ENCODE measurements around the gene P2RX6.

Gene P2RX6

DNA sequence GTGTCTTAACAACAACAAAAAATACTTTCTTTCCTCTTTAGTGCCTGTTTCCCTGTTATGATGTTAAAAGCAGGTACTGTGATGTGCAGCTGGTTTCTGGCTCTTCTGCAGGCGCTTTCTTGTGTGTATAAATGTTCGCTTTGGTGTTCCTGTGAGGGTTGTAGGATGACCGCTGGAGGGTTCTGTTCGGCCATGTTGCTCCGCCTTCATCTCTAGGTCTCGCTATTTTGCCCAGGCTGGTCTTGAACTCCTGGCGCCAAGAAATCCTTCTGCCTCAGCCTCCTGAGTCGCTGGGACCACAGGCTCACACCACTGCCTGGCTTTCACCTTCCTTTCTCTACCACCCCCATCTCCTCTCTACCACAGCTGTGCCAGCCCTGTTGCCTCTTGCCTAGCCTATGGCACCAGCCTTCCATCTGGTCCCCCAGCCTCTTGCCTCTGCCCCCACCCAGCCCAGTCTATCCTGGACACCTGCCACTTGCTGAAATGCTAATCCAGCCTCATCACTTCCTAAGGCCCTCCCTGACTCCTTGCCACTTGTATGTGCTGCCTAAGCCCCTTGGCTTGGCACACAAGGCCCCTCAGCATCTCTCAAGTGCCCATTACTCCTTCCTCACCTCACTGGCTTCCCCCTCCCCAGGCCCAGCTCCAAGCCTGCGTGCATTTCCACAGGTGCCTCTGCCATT is 36.3 kb downstream of the P2RX6 start:
- no peak overlapping the region for H2AFZ ChIP-seq (ENCODE audit: low read depth, low read length)
- H3K14ac ChIP-seq (ENCODE audit: low read length in 2 of 2) = peak overlapping the region in 1 of 2 experiments; percentile 69
- WGBS = 77% methylated on average over 9 of the region's 9 CpGs
- H2BK5ac ChIP-seq (ENCODE audit: low read depth, low read length, poor library complexity, severe bottlenecking) = no peak overlapping the region
- H3K4me2 ChIP-seq (ENCODE audit: low read length, poor library complexity, severe bottlenecking) = no peak overlapping the region
- H4K8ac ChIP-seq (ENCODE audit: low read length) = no peak overlapping the region
- H2BK15ac ChIP-seq (ENCODE audit: low read depth, poor library complexity, severe bottlenecking) = no peak overlapping the region
- H3K36me3 ChIP-seq (ENCODE audit: control insufficient read depth in 1 of 2, insufficient read depth in 2 of 2, low read depth in 1 of 2, low read length in 2 of 2) = no peaks in the 10 kb centered on the region
- H2AK5ac ChIP-seq (ENCODE audit: low read length, severe bottlenecking) = no peak overlapping the region
- DNase-seq = no peak
- no peak overlapping the region for H3K27ac ChIP-seq (ENCODE audit: low read length, poor library complexity, severe bottlenecking)
- no peak overlapping the region for H3K23ac ChIP-seq (ENCODE audit: low read length in 2 of 2)
- H2BK12ac ChIP-seq (ENCODE audit: low read length in 2 of 2) = no peak overlapping the region
- no peak overlapping the region for H3K9ac ChIP-seq (ENCODE audit: low read length)
- no peak overlapping the region for H3K18ac ChIP-seq (ENCODE audit: low read depth in 1 of 2, low read length in 2 of 2)
- no peaks in the 10 kb centered on the region for H3K79me1 ChIP-seq (replicated peaks; ENCODE audit: low read length, poor library complexity, severe bottlenecking)
- no peak overlapping the region for H2BK120ac ChIP-seq (ENCODE audit: low read depth, low read length)
- H3K9me3 ChIP-seq (ENCODE audit: control insufficient read depth, low read length) = no peaks in the 10 kb centered on the region
- no peak overlapping the region for H3K4ac ChIP-seq (ENCODE audit: low read depth in 1 of 2, low read length in 2 of 2)
- H3K27me3 ChIP-seq (ENCODE audit: control insufficient read depth in 1 of 2, insufficient read depth in 1 of 2, low read length in 2 of 2) = peaks cover 8 to 49% of the 10 kb centered on the region in 2 experiments
- peaks cover 12% of the 10 kb centered on the region for H3K4me1 ChIP-seq (ENCODE audit: control insufficient read depth, insufficient read depth, low read depth, low read length)
- no peak overlapping the region for H3K4me3 ChIP-seq (ENCODE audit: insufficient read depth in 1 of 2, low read depth in 1 of 2, low read length in 2 of 2)
- H4K91ac ChIP-seq (ENCODE audit: low read length) = no peak overlapping the region

DNA sequence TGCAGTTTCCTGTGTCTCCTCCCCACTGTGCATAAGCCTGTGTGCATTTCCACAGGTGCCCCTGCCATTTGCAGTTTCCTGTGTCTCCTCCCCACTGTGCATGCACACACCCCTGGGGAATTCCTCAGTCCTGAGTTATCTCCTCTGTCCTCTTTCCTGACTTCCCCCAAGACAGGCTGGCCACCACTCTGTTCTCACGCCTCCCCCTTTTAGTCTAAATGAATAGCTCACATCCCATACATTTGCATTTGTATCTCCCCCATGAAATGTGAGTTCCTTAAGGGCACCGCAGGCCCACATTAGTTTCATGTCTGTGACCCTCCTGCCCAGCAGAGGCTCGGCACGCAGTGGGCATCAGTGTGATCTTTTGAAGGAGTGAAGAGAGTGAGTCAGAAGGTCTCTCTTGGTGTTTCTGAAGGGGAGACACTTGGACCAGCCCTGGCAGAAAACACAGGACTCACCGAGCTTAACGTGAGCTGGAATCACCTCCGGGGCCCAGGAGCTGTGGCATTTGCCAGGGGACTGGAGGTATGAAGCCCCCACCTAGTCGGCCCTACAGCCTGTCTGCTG is 37.0 kb downstream of the P2RX6 start:
- Histone ChIP-seq H3K79me1 (replicated peaks; ENCODE audit: low read length, poor library complexity, severe bottlenecking) (no peaks in the 10 kb centered on the region), H2BK5ac (ENCODE audit: low read depth, low read length, poor library complexity, severe bottlenecking) (no peak overlapping the region), H3K4ac (ENCODE audit: low read depth in 1 of 2, low read length in 2 of 2) (no peak overlapping the region), H3K14ac (ENCODE audit: low read length in 2 of 2) (peak overlapping the region in 1 of 2 experiments; percentile 69), H2AK5ac (ENCODE audit: low read length, severe bottlenecking) (no peak overlapping the region), H3K9ac (ENCODE audit: low read length) (no peak overlapping the region), H2BK15ac (ENCODE audit: low read depth, poor library complexity, severe bottlenecking) (no peak overlapping the region), H3K4me3 (ENCODE audit: insufficient read depth in 1 of 2, low read depth in 1 of 2, low read length in 2 of 2) (no peak overlapping the region), H3K4me2 (ENCODE audit: low read length, poor library complexity, severe bottlenecking) (no peak overlapping the region), H3K27ac (ENCODE audit: low read length, poor library complexity, severe bottlenecking) (no peak overlapping the region), H2AFZ (ENCODE audit: low read depth, low read length) (no peak overlapping the region), H3K18ac (ENCODE audit: low read depth in 1 of 2, low read length in 2 of 2) (no peak overlapping the region), H3K9me3 (ENCODE audit: control insufficient read depth, low read length) (no peaks in the 10 kb centered on the region), H3K23ac (ENCODE audit: low read length in 2 of 2) (no peak overlapping the region), H4K91ac (ENCODE audit: low read length) (no peak overlapping the region), H2BK12ac (ENCODE audit: low read length in 2 of 2) (no peak overlapping the region), H4K8ac (ENCODE audit: low read length) (no peak overlapping the region), H2BK120ac (ENCODE audit: low read depth, low read length) (no peak overlapping the region), H3K36me3 (ENCODE audit: control insufficient read depth in 1 of 2, insufficient read depth in 2 of 2, low read depth in 1 of 2, low read length in 2 of 2) (no peaks in the 10 kb centered on the region), H3K4me1 (ENCODE audit: control insufficient read depth, insufficient read depth, low read depth, low read length) (peaks cover 14% of the 10 kb centered on the region), H3K27me3 (ENCODE audit: control insufficient read depth in 1 of 2, insufficient read depth in 1 of 2, low read length in 2 of 2) (peaks cover 15 to 55% of the 10 kb centered on the region in 2 experiments)
- no peak for DNase-seq
- 60% methylated on average over 8 of the region's 8 CpGs for WGBS

DNA sequence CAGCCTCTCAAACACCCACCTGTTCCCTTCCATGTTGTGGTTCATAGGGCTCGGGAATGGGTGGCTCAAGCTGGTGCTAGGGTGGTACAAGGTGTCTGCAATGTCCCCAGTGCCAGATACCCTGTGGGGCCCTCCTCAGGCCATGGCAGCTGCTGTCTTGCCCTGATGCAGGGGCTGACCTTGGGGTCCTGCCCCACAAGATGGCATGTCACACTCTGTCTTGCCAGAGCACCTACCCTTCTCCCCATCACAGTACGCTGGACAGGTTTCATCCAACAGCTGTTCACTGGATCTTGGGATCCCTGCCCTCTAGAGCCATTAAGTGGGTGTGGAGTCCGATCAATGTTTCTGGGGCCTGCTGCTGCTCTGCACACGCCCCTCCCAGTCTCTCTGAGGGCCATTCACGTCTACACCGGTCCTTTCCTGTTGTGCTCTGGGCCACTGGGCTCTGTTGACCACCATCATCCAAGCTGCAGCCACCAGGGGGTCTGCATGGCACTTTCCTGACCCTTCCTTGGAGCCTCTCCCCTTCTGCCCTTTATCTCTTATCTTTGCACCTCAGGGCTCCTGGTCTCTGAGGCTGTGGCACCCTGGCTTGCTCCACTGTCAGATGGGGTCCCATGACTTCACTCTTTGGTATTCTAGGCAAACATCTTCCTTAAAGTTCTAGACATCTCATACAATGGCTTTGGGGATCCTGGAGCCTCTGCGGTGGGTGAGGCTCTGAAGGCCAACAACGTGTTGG is 37.9 kb downstream of the P2RX6 start:
- H3K9me3 ChIP-seq (ENCODE audit: control insufficient read depth, low read length) = no peaks in the 10 kb centered on the region
- peak overlapping the region in 1 of 2 experiments; percentile 67 for H3K14ac ChIP-seq (ENCODE audit: low read length in 2 of 2)
- peaks cover 18 to 56% of the 10 kb centered on the region in 2 experiments for H3K27me3 ChIP-seq (ENCODE audit: control insufficient read depth in 1 of 2, insufficient read depth in 1 of 2, low read length in 2 of 2)
- 81% methylated on average over 8 of the region's 8 CpGs for WGBS
- no peak overlapping the region for H4K8ac ChIP-seq (ENCODE audit: low read length)
- no peak overlapping the region for H2AFZ ChIP-seq (ENCODE audit: low read depth, low read length)
- no peak overlapping the region for H3K9ac ChIP-seq (ENCODE audit: low read length)
- H3K4me3 ChIP-seq (ENCODE audit: insufficient read depth in 1 of 2, low read depth in 1 of 2, low read length in 2 of 2) = no peak overlapping the region
- H3K18ac ChIP-seq (ENCODE audit: low read depth in 1 of 2, low read length in 2 of 2) = no peak overlapping the region
- H3K4me2 ChIP-seq (ENCODE audit: low read length, poor library complexity, severe bottlenecking) = no peak overlapping the region
- peaks cover 14% of the 10 kb centered on the region for H3K4me1 ChIP-seq (ENCODE audit: control insufficient read depth, insufficient read depth, low read depth, low read length)
- H2BK15ac ChIP-seq (ENCODE audit: low read depth, poor library complexity, severe bottlenecking) = no peak overlapping the region
- no peak overlapping the region for H2BK12ac ChIP-seq (ENCODE audit: low read length in 2 of 2)
- H3K36me3 ChIP-seq (ENCODE audit: control insufficient read depth in 1 of 2, insufficient read depth in 2 of 2, low read depth in 1 of 2, low read length in 2 of 2) = no peaks in the 10 kb centered on the region
- no peak for DNase-seq
- no peak overlapping the region for H2BK120ac ChIP-seq (ENCODE audit: low read depth, low read length)
- no peak overlapping the region for H2AK5ac ChIP-seq (ENCODE audit: low read length, severe bottlenecking)
- no peak overlapping the region for H4K91ac ChIP-seq (ENCODE audit: low read length)
- no peak overlapping the region for H3K4ac ChIP-seq (ENCODE audit: low read depth in 1 of 2, low read length in 2 of 2)
- no peak overlapping the region for H3K27ac ChIP-seq (ENCODE audit: low read length, poor library complexity, severe bottlenecking)
- H3K79me1 ChIP-seq (replicated peaks; ENCODE audit: low read length, poor library complexity, severe bottlenecking) = no peaks in the 10 kb centered on the region
- H2BK5ac ChIP-seq (ENCODE audit: low read depth, low read length, poor library complexity, severe bottlenecking) = no peak overlapping the region
- H3K23ac ChIP-seq (ENCODE audit: low read length in 2 of 2) = no peak overlapping the region

DNA sequence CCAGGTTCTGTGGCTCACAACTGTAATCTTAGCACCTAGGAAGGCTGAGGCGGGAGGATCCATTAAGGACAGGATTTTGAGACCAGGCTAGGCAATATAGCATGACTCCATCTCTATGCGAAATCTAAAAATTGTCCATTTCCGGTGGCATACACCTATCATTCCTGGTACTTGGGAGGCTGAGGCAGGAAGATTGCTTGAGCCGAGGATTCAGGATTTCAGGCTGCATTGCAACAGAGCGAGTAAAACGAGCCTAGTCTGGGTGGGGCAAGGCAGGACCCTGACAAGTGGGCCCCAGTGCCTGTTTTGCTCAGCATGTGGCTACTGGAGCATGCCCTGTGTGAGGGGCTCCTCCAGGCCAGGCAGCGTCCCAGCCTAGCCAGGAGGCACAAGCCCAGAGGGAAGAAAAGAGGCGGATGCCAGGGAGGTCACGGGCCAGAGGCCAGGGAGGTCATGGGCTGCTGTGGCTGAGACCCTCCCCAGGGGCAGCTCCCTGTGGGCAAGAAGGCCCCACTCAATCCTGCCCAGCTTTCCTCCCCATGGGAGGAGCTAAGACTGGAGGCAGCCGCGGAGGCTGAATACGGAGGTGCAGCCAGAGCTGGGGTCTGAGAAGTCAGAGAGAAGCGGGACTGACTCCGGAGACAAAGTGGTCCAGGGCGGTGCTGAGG is 39.2 kb downstream of the P2RX6 start:
- Histone ChIP-seq H2BK15ac (ENCODE audit: low read depth, poor library complexity, severe bottlenecking) (no peak overlapping the region), H2BK12ac (ENCODE audit: low read length in 2 of 2) (no peak overlapping the region), H3K9ac (ENCODE audit: low read length) (no peak overlapping the region), H2BK5ac (ENCODE audit: low read depth, low read length, poor library complexity, severe bottlenecking) (no peak overlapping the region), H3K79me1 (replicated peaks; ENCODE audit: low read length, poor library complexity, severe bottlenecking) (no peaks in the 10 kb centered on the region), H4K91ac (ENCODE audit: low read length) (no peak overlapping the region), H3K18ac (ENCODE audit: low read depth in 1 of 2, low read length in 2 of 2) (no peak overlapping the region), H3K36me3 (ENCODE audit: control insufficient read depth in 1 of 2, insufficient read depth in 2 of 2, low read depth in 1 of 2, low read length in 2 of 2) (no peaks in the 10 kb centered on the region), H2AK5ac (ENCODE audit: low read length, severe bottlenecking) (no peak overlapping the region), H3K14ac (ENCODE audit: low read length in 2 of 2) (no peak overlapping the region), H3K4ac (ENCODE audit: low read depth in 1 of 2, low read length in 2 of 2) (no peak overlapping the region), H3K27ac (ENCODE audit: low read length, poor library complexity, severe bottlenecking) (no peak overlapping the region), H3K4me1 (ENCODE audit: control insufficient read depth, insufficient read depth, low read depth, low read length) (peaks cover 14% of the 10 kb centered on the region), H2AFZ (ENCODE audit: low read depth, low read length) (no peak overlapping the region), H3K4me2 (ENCODE audit: low read length, poor library complexity, severe bottlenecking) (no peak overlapping the region), H2BK120ac (ENCODE audit: low read depth, low read length) (no peak overlapping the region), H3K27me3 (ENCODE audit: control insufficient read depth in 1 of 2, insufficient read depth in 1 of 2, low read length in 2 of 2) (peaks cover 18 to 51% of the 10 kb centered on the region in 2 experiments), H4K8ac (ENCODE audit: low read length) (no peak overlapping the region), H3K4me3 (ENCODE audit: insufficient read depth in 1 of 2, low read depth in 1 of 2, low read length in 2 of 2) (no peak overlapping the region), H3K23ac (ENCODE audit: low read length in 2 of 2) (no peak overlapping the region), H3K9me3 (ENCODE audit: control insufficient read depth, low read length) (no peaks in the 10 kb centered on the region)
- WGBS = 86% methylated on average over 15 of the region's 15 CpGs
- DNase-seq = no peak

Data from mesenchymal stem cell (in vitro differentiated cells and primary cell).